GM18858 (cell line): ENCODE measurements around the gene SREBF1.

Experiments
- ATAC-seq: cut with Tn5 transposase; IDR thresholded peaks from one replicate; pipeline ENCODE4 v1.9.1; 2021; ENCODE audit not compliant: unreplicated experiment

The SREBF1 gene

DNA sequence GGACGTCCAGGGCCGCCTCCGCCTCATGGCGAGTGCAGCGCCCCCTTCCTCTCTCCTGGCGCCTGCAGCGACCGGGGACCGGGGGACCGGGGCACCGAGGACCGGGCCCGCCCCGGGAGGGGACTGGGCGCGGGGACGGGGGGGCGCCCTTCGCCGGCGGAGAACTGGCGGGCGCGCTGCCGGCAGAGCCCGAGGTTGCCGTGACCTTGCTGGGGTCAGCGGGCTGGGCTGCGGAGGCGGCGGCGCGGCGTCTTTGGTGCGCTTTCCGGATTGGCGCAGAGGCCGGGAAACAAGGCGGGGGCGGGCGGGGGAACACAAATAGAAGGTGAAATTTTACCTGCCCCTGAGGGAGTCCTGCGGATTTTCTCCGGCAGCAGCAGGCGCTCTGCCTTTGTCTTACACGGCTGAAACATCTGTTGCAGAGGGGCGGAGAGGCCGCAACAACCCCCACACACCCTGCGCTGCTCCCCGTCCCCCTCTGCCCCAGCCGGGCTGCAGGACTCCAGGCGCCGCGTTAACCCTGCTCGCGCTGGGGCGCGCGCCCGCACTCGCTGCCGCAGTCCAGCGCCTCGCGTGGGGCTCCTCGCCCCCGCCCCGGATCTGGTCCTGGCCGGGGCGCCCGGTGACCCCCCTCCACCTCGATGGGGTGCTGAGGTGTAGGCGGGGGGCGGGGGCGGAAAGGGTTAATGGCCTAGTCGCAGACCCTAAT lies 53.5 kb downstream of the SREBF1 start:
- ATAC-seq, result no peak

- no peak for ATAC-seq
Observed at GRCh38 chr17:17782523-17783115, 54.2 kb downstream of the SREBF1 start.

- ATAC-seq, result no peak
Observed at GRCh38 chr17:17781591-17782496, 54.9 kb downstream of the SREBF1 start.

DNA sequence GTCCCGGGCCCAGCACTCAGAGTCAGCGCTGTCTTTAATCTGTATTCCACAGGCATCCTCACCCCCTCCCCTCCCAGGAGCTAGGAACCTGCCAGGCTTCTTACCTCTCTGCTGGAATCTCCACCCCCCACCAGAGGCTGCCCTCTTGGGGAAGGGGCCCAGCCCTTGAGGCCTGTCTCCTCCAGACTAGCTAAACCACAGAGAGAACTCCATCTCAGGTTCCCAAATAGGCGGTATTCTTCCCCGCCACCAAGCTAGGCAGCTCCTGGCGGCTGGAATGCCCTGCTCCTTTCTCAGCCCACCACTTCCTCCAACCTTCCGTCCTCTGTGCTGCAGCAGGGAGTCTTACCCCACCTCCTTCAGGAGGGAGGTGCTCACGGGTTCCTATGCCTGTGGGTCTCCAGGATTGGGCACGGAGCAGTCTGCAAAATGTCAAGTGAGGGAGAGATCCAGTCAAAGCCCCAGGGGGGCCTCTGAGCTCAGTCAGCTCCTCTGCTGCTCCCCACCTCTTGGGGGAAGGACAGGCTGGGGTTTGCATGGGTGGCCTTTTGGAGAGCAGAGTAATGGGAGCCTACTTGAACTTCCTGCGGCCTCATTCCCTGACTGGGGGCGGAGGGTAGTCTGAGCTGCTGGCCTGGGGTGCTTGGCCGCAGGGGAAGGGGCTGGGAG lies 55.7 kb downstream of the SREBF1 start:
- ATAC-seq, result no peak

GRCh38 chr17:17779015-17779611 lies 57.7 kb downstream of the SREBF1 start:
- no peak for ATAC-seq

- ATAC-seq, result no peak
Observed at GRCh38 chr17:17778308-17779014, 58.3 kb downstream of the SREBF1 start.

DNA sequence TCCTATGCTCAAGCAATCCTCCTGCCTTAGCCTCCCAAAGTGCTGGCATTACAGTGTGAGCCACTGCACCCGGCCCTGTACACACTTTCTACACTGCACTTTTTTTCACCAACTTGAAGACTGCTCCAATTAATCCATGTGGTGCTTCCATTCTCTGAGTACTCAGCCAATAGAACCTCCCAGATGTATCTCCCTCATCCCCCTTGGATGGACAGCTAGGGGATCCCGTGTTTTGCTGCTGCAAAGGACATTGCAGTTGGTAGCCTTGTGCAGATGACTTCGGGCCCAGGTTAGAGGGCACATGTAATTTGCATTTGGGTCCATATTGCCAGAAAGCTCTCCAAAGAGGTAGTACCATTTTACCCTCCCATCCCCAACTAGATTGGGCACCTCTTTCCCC lies 59.9 kb downstream of the SREBF1 start:
- ATAC-seq, result no peak

- no peak for ATAC-seq
Observed at GRCh38 chr17:17774009-17774881, 62.5 kb downstream of the SREBF1 start.

- ATAC-seq, result no peak
Observed at GRCh38 chr17:17772231-17772630, 64.6 kb downstream of the SREBF1 start.

DNA sequence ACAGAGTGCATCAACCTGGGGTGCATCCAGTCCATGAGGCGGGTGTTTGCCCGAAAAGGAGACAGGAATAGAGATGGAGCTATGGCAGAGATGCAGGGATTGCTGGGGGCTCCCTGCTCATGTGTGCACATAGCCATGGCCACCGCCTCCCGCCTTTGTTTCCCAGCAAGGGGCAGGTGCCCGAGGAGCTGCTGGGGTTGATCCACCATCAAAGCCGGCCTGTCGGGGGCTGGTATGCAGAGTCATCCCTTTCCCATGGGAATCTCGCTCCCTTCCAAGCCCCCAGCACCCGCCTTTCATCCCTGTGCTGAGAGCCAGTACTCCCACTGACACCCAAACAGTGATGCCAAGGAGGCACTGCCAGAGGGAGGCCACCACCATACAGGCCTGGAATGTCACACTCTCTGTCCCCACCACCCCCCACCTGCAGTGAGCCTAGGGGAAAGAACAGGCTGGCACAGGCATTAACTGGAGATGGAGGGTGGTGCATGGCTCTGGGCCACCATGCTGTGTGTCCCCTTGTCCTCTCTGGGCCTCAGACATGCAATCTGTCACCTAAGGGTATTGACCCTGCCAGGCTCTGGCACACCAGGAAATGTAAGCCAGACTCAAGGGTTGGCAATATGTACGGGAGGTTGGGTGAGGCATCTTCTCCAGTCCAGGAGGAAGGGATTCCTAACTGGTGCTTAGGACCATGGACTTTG lies 65.1 kb downstream of the SREBF1 start:
- ATAC-seq, result no peak

DNA sequence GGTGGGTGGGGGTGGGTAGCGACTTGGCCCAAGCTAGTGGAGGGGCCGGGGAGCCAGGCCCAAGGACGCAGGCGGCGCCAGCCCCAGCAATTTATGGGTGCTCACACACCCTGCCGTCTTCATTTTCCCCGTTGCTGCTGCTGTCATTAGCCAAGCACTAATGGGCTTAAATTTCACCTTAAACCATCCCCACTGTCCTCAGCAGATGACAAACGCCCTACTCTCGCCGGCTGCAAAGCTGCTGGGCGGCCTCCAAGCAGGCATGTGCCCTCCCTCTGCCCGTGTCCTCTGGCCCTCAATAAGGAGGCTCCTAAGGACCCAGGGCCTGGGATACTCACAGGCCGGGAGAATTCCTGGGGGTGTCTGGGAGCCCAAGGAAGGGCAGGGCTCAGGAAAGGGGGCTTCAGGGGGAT lies 66.1 kb downstream of the SREBF1 start:
- no peak for ATAC-seq

- ATAC-seq, result no peak
Observed at GRCh38 chr17:17769869-17770631, 66.7 kb downstream of the SREBF1 start.

GRCh38 chr17:17768424-17769088 lies 68.2 kb downstream of the SREBF1 start:
- no peak for ATAC-seq

- ATAC-seq, result no peak
Observed at GRCh38 chr17:17767887-17768418, 68.8 kb downstream of the SREBF1 start.

GRCh38 chr17:17767154-17767869 lies 69.5 kb downstream of the SREBF1 start:
- ATAC-seq, result no peak

DNA sequence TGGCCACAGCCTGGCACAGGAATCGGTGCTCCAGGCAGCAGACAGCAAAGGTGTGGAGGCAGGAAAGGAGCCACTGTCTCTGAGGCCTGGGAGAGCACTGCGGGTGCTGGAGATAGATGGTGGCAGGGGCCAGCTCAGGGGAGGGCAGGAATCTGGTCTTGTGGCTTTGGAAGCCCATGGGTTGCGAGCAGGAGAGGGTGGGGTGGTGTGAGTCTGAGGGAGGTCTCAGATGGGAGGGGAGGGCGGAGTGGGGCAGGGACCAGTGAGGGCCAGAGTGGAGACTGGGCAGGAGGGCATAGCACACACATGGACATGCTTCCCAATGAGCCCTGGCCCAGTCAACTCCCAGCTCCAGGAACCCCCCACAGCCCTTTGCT lies 70.1 kb downstream of the SREBF1 start:
- ATAC-seq, result no peak
